ENCODE data around the gene BLVRA. TPM values are rescaled to one million over a fixed set of nuclear protein-coding genes. Genes with fewer than 3 reads are reported as not detected.

Gene BLVRA
- total RNA-seq, 1 experiment from 2014 or later: 41.2 TPM

DNA sequence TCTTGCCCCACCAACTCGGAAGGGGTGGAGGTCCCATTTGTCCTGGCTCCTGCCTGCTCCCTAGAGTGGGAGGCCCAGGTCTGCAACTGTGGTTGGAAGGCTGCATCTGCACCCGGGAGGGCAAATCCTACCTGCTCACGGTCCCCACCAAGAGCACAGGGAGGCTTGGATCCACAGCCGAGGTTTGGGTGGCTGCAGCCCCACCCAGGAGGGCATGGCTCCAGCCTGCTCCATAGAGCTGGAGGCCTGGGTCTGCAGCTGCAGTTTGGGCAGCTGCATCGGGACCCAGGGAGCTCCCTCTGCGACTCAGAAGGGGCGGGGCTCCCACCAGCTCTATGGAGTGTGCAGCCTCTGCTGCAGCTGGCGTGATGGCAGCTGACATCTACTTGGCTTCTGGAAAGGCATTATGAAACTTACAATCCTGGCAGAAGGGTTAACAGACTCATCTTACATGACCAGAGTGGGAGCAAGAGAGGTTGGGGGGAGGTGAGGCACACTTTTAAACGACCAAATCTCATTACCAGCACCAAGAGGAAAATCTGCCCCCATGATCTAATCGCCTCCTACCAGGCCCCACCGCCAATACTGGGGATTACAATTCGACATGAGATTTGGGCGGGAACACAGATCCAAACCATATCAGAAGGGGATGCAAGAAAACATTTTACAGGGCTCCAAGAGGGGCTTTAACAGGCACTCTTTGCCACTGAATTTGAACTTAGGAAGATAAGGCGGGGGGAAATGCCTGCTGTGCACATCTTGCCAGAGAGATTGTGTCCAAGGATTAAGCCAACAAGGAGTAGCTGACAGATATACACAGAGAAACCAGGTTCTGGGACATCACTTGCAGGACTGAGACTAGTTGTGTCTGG, 8.2 kb upstream of the BLVRA start:
- no peaks in the 10 kb centered on the region for H3K27me3 Mint-ChIP-seq (ENCODE audit: insufficient read depth, unreplicated experiment)
- no peak for TF ChIP-seq CTCF (IDR thresholded peaks at IDR 0.05; ENCODE audit: unreplicated experiment)
- CTCF ChIA-PET: interaction anchor here (0.7 kb wide), 1 partner anchor 697 kb away, joined by 4 read pairs; no protein-coding TSS in a partner anchor
- intact Hi-C loops (cut with micrococcal nuclease): no loop called here
- no peaks in the 10 kb centered on the region for H3K9me3 Mint-ChIP-seq (ENCODE audit: unreplicated experiment)
- POLR2A ChIA-PET: interaction anchor here (0.7 kb wide), 1 partner anchor 154 kb away, joined by 3 read pairs; no protein-coding TSS in a partner anchor
- no TSS peak for BruUV-seq (replicated peaks)
- no peak for DNase-seq (ENCODE audit: unreplicated experiment)
- no peak overlapping the region for H3K4me3 Mint-ChIP-seq (ENCODE audit: unreplicated experiment)
- peaks cover 5% of the 10 kb centered on the region for H3K36me3 Mint-ChIP-seq (ENCODE audit: insufficient read depth, unreplicated experiment)
- H3K27ac Mint-ChIP-seq (ENCODE audit: low read depth, unreplicated experiment): no peak overlapping the region
- peaks cover 7% of the 10 kb centered on the region for H3K4me1 Mint-ChIP-seq (ENCODE audit: insufficient read depth, unreplicated experiment)

GRCh38 chr7:43752411-43752810, 6.1 kb upstream of the BLVRA start:
- H3K4me3 Mint-ChIP-seq (ENCODE audit: unreplicated experiment): no peak overlapping the region
- intact Hi-C loops (cut with micrococcal nuclease): no loop called here

GRCh38 chr7:43753271-43753810, 5.1 kb upstream of the BLVRA start:
- intact Hi-C loops (cut with micrococcal nuclease): no loop called here
- Mint-ChIP-seq H3K27me3 (ENCODE audit: insufficient read depth, unreplicated experiment) (no peaks in the 10 kb centered on the region), H3K9me3 (ENCODE audit: unreplicated experiment) (no peaks in the 10 kb centered on the region), H3K27ac (ENCODE audit: low read depth, unreplicated experiment) (no peak overlapping the region), H3K4me3 (ENCODE audit: unreplicated experiment) (no peak overlapping the region), H3K36me3 (ENCODE audit: insufficient read depth, unreplicated experiment) (peaks cover 5% of the 10 kb centered on the region), H3K4me1 (ENCODE audit: insufficient read depth, unreplicated experiment) (peaks cover 23% of the 10 kb centered on the region)
- DNase-seq (ENCODE audit: unreplicated experiment): no peak
- ChIA-PET POLR2A (interaction anchor here (0.6 to 4.3 kb wide), 3 partner anchors 24 to 296 kb away, joined by 3 to 22 read pairs (median 3); partner anchors contain the start of gene COA1), CTCF (interaction anchor here (0.7 kb wide), 2 partner anchors 189 to 1632 kb away, joined by 4 read pairs; no protein-coding TSS in a partner anchor)
- BruUV-seq (replicated peaks): no TSS peak
- no peak for TF ChIP-seq CTCF (IDR thresholded peaks at IDR 0.05; ENCODE audit: unreplicated experiment)

More at GRCh38 chr7:43752411-43752810, 6.1 kb upstream of the BLVRA start:
- H3K9me3 Mint-ChIP-seq (ENCODE audit: unreplicated experiment): no peaks in the 10 kb centered on the region
- no peak for DNase-seq (ENCODE audit: unreplicated experiment)
- ChIA-PET POLR2A (interaction anchor here (4.3 kb wide), 1 partner anchor 23 kb away, joined by 22 read pairs; the partner anchor contains the start of gene COA1), CTCF (interaction anchor here (0.6 to 0.7 kb wide), 2 partner anchors 10 to 170 kb away, joined by 3 to 4 read pairs; no protein-coding TSS in a partner anchor)
- H3K27ac Mint-ChIP-seq (ENCODE audit: low read depth, unreplicated experiment): no peak overlapping the region
- peaks cover 5% of the 10 kb centered on the region for H3K36me3 Mint-ChIP-seq (ENCODE audit: insufficient read depth, unreplicated experiment)
- H3K4me1 Mint-ChIP-seq (ENCODE audit: insufficient read depth, unreplicated experiment): peaks cover 15% of the 10 kb centered on the region
- no peak for TF ChIP-seq CTCF (IDR thresholded peaks at IDR 0.05; ENCODE audit: unreplicated experiment)
- BruUV-seq (replicated peaks): no TSS peak
- no peaks in the 10 kb centered on the region for H3K27me3 Mint-ChIP-seq (ENCODE audit: insufficient read depth, unreplicated experiment)

GRCh38 chr7:43753843-43754242, 4.6 kb upstream of the BLVRA start:
- H3K4me1 Mint-ChIP-seq (ENCODE audit: insufficient read depth, unreplicated experiment): peaks cover 23% of the 10 kb centered on the region
- TF ChIP-seq CTCF (IDR thresholded peaks at IDR 0.05; ENCODE audit: unreplicated experiment): no peak
- no peak for DNase-seq (ENCODE audit: unreplicated experiment)
- POLR2A ChIA-PET: interaction anchor here (0.6 to 4.3 kb wide), 3 partner anchors 24 to 297 kb away, joined by 3 to 22 read pairs (median 3); partner anchors contain the start of gene COA1
- intact Hi-C loops (cut with micrococcal nuclease): no loop called here
- no peaks in the 10 kb centered on the region for H3K9me3 Mint-ChIP-seq (ENCODE audit: unreplicated experiment)
- peaks cover 5% of the 10 kb centered on the region for H3K36me3 Mint-ChIP-seq (ENCODE audit: insufficient read depth, unreplicated experiment)
- CTCF ChIA-PET: interaction anchor here (0.7 to 1.2 kb wide), 3 partner anchors 33 to 1633 kb away, joined by 3 to 4 read pairs (median 4); no protein-coding TSS in a partner anchor
- no peaks in the 10 kb centered on the region for H3K27me3 Mint-ChIP-seq (ENCODE audit: insufficient read depth, unreplicated experiment)
- no peak overlapping the region for H3K4me3 Mint-ChIP-seq (ENCODE audit: unreplicated experiment)
- H3K27ac Mint-ChIP-seq (ENCODE audit: low read depth, unreplicated experiment): no peak overlapping the region
- no TSS peak for BruUV-seq (replicated peaks)
